ENCODE data around the gene CDT1.
"Not testable (repeated sequence)": the region's sequence is repeated elsewhere in the genome, so short reads cannot be mapped to it uniquely, and the experiment has no call there.

Gene CDT1

GRCh38 chr16:88769617-88770460, 33.8 kb upstream of the CDT1 start:
- FAIRE-seq, result no peak

- no peak for FAIRE-seq
These were observed 32.9 kb upstream of the CDT1 start for GRCh38 chr16:88770461-88771293.

GRCh38 chr16:88771294-88771772, 32.3 kb upstream of the CDT1 start:
- FAIRE-seq, result no peak

GRCh38 chr16:88771781-88772180, 31.8 kb upstream of the CDT1 start:
- not testable (repeated sequence) for FAIRE-seq

- FAIRE-seq, result no peak
These were observed 30.4 kb upstream of the CDT1 start for GRCh38 chr16:88772871-88773811.

GRCh38 chr16:88773812-88774291, 29.7 kb upstream of the CDT1 start:
- FAIRE-seq, result no peak

GRCh38 chr16:88774544-88775393, 28.8 kb upstream of the CDT1 start:
- no peak for FAIRE-seq

GRCh38 chr16:88775825-88776224, 27.8 kb upstream of the CDT1 start:
- no peak for FAIRE-seq

- FAIRE-seq, result no peak
These were observed 25.9 kb upstream of the CDT1 start for GRCh38 chr16:88777471-88778270.

- FAIRE-seq, result no peak
These were observed 25.4 kb upstream of the CDT1 start for GRCh38 chr16:88778271-88778525.

GRCh38 chr16:88778541-88779065, 25.0 kb upstream of the CDT1 start:
- FAIRE-seq, result no peak

GRCh38 chr16:88779406-88780141, 24.0 kb upstream of the CDT1 start:
- FAIRE-seq, result no peak

- FAIRE-seq, result no peak
These were observed 23.2 kb upstream of the CDT1 start for GRCh38 chr16:88780142-88781062.

- no peak for FAIRE-seq
These were observed 22.2 kb upstream of the CDT1 start for GRCh38 chr16:88781140-88782077.

GRCh38 chr16:88782454-88783390, 20.9 kb upstream of the CDT1 start:
- no peak for FAIRE-seq

- FAIRE-seq, result no peak
These were observed 20.1 kb upstream of the CDT1 start for GRCh38 chr16:88783391-88784073.

Data from islet of Langerhans (tissue), 1 donor.